T-helper 2 cell (primary cell): ENCODE data around the gene LTBP4.
A peak's percentile ranks its signal among the peaks of the same experiment; 100 is the strongest.
"Not testable (repeated sequence)": the region's sequence is repeated elsewhere in the genome, so short reads cannot be mapped to it uniquely, and the experiment has no call there.

Source experiments
- DNase-seq, 5 experiments: peaks; one replicate each; pipeline versions ENCODE4 v3.0.0 to v3.0.0-alpha.2; 2012 to 2022

Gene LTBP4

DNA sequence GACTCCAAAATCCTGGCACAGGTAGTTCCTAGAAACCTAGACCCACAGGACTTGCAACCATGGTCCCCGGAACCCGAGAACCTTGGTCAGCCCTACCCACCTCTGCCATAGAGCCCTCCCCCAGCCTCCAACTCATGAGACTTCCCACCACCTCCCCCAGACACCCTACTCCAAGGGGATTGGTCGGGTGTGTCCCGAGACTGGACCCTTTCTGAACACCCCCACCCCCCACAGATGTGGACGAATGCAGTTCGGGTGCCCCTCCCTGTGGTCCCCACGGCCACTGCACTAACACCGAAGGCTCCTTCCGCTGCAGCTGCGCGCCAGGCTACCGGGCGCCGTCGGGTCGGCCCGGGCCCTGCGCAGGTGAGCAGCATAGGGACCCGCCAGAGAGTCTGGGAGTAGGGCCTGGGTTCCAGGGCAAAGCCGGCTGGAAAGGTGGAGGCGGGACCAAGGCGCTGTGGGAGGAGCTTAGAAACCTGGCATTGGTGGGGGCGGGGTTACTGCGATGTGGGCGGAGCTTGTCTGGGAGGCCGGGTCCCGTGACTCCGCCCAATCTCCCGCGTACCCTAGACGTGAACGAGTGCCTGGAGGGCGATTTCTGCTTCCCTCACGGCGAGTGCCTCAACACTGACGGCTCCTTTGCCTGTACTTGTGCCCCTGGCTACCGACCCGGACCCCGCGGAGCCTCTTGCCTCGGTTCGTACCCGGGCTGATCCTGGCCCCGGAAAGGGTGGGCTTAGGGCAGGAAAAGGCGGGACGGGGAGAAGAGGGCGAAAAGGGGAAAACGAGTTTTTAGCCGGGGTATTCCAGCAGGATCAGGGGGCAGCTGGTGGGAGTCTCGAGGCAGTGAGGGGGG lies 11.9 kb downstream of the LTBP4 start:
- DNase-seq, result peak in 4 of 5 experiments; percentile 47 to 77 (median 60)

GRCh38 chr19:40613690-40614621 lies 12.8 kb downstream of the LTBP4 start:
- peak; percentile 63 to 94 (median 79) for DNase-seq

GRCh38 chr19:40614622-40615411 lies 13.6 kb downstream of the LTBP4 start:
- peak in 4 of 5 experiments; percentile 58 to 98 (median 81) for DNase-seq

- no peak for DNase-seq
Observed at GRCh38 chr19:40616178-40616577, 15.0 kb downstream of the LTBP4 start.

- DNase-seq, result no peak
Observed at GRCh38 chr19:40616941-40617340, 15.8 kb downstream of the LTBP4 start.

GRCh38 chr19:40617961-40618360 lies 16.8 kb downstream of the LTBP4 start:
- no peak for DNase-seq

DNA sequence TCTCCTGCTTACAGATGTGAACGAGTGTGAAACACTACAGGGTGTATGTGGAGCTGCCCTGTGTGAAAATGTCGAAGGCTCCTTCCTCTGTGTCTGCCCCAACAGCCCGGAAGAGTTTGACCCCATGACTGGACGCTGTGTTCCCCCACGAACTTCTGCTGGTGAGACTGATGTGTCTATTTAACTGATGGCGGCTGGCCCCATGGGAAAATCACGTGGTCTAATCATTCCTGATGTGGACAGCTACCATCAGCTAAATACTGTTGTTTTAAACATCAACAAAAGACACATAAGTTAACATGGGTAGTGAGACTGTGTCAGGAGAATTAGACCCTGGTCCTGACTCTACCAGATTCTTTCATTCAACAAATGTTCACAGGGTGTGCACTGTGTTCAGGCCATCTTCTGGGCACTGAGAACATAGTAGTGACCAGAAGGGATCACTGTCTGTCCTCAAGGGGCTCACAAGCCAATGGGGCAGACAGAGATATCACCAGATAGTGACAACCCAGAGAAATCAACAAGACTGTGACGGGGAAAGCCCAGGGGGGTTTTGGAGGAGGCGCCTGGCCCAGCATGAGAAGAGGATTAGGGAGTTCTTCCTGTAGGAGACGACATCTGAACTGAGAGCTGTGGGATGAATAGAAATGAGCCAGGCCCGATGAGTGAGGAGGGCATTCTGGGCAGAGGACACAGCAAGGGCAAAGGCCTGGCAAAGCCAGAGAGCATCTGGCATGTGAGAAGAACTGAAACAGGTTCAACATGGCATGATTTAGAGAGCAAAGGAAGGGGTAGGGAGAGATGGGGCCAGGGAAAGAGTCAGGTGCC lies 18.4 kb downstream of the LTBP4 start:
- no peak for DNase-seq

- DNase-seq, result no peak
Observed at GRCh38 chr19:40620161-40620485, 19.0 kb downstream of the LTBP4 start.

DNA sequence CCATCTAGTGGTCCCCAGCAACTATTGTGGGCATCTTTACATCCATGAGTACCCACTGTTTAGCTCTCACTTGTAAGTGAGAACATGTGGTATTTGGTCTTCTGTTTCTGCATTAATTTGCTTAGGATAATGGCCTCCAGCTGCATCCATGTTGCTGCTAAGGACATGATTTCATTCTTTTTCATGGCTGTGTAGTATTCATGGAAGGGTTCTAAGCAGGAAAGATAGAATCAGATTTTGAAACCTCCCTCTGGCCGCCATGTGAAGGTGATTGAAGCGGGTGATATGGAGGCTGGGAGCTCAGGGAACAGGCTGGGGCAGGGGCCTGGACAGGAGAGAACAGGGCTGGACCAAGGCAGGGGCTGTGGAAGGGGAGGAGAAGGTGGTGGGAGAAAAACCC lies 20.1 kb downstream of the LTBP4 start:
- DNase-seq, result no peak

DNA sequence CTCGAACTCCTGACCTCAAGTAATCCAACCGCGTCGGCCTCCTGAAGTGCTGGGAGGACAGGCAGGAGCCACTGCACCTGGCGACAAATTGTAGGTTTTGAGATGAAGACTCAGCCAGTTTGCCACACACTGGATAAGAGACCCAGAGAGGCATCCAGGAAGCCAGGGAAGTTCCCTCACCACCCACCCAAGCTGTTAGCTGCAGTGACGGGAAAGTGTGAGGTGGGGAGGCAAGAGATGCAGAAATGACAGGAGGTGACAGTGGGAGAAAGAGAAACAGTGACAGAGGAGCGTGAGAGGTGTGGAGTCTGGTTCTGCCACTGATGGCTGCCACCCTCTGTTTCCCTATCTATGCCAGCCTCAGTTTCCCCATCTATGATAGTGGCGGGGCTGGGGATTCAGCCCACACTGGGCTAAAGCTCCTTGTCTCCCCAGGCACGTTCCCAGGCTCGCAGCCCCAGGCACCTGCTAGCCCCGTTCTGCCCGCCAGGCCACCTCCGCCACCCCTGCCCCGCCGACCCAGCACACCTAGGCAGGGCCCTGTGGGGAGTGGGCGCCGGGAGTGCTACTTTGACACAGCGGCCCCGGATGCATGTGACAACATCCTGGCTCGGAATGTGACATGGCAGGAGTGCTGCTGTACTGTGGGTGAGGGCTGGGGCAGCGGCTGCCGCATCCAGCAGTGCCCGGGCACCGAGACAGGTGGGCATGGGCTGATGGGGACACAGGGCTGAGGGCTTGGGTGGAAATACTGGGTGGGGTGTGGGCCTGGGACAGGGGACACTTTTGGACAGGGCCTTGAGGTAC lies 21.0 kb downstream of the LTBP4 start:
- DNase-seq, result no peak

- no peak for DNase-seq
Observed at GRCh38 chr19:40622773-40623075, 21.6 kb downstream of the LTBP4 start.

GRCh38 chr19:40623403-40624251 lies 22.5 kb downstream of the LTBP4 start:
- DNase-seq, result no peak

GRCh38 chr19:40624369-40625153 lies 23.4 kb downstream of the LTBP4 start:
- DNase-seq, result not testable (repeated sequence)

GRCh38 chr19:40625406-40626120 lies 24.4 kb downstream of the LTBP4 start:
- no peak for DNase-seq

GRCh38 chr19:40626918-40627317 lies 25.7 kb downstream of the LTBP4 start:
- DNase-seq, result no peak

- DNase-seq, result no peak
Observed at GRCh38 chr19:40627486-40628279, 26.5 kb downstream of the LTBP4 start.

DNA sequence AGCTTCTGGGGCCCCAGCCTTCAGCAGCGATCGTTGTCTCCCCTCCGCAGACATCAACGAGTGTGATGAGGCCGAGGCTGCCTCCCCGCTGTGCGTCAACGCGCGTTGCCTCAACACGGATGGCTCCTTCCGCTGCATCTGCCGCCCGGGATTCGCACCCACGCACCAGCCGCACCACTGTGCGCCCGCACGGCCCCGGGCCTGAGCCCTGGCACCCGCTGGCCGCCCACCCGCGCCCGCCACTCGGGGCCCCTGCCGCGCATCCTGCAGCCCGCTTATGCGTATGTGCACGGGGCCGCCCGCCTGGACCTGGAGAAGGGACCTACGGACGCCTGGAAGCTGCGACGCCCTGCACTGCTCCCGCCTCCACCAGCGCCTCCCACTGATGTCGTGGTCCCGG lies 28.2 kb downstream of the LTBP4 start:
- no peak for DNase-seq
